Jurkat, Clone E6-1 (cell line): ENCODE results near the gene UBE2L5. TPM values are rescaled to one million over a fixed set of nuclear protein-coding genes. Genes with fewer than 3 reads are reported as not detected.

Experiments
- DNase-seq: peaks from one replicate; pipeline ENCODE4 v3.0.0-alpha.2; 2011; ENCODE audit warnings: low read depth, low spot score
- H3K4me3 ChIP-seq: 2 replicates; pipeline ENCODE4 v1.5.1; 2011; ENCODE audit warnings: mild to moderate bottlenecking, low read length, control low read depth, moderate library complexity
- polyA plus RNA-seq: library from polyadenylated mRNA; unstranded; fragments of >200 nt; gene quantifications from one replicate; pipeline ENCODE4 v1.2.1, GENCODE V29; 2012; ENCODE audit warnings: missing spikeins; ENCODE audit not compliant: insufficient read length, insufficient read depth

The UBE2L5 gene
- 4.1 TPM for polyA plus RNA-seq

DNA sequence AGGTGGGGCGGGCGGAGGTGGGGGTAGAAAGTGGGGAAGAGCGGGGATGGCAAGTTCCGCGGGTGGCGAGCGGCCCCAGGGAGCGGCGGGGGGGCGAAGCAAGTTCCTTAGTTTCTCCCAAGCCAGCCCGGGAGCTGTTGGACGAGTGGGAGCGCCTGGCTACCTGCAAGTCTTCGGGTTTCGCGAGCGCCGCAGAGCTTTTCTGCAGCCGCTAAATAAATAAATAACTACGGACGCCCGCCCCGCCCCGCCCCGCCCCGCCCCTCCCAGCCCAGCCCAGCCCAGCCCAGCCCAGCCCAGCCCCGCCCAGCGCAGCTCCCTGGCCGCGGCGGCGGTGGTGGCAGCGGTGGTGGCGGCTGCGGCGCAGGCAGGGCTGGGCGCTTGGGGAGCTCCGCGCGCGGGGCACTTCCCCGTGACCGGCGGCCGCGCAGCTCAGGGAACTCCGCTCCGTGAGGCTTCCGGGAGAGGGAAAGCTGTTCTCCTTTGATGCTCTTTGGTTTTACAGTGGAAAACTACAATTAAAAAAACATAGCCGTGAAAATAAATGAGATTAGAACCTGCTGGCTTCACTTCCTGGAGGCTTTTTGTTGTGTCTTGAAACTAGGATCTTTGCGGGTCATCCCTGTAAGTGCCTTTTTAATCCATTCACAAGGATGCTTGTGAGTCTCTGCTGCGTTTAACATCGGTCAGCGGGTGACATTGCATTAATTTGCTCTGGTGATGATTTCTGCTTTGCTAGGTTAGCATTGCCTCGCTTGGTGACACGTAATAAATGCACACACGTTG, at the start of gene UBE2L5:
TSS of gene UBE2L5 (plus strand) at position 440 of the 786 bp plus-strand sequence. CDS start 5,498 bp downstream, outside the sequence.
- peak within 1 kb of the TSS; percentile 59 for H3K4me3 ChIP-seq
- DNase-seq, result peak; percentile 32

- no peak for DNase-seq
- peak overlapping the region; percentile 68 for H3K4me3 ChIP-seq
Measured at GRCh38 chr13:30373727-30374126, 48.6 kb upstream of the UBE2L5 start.

DNA sequence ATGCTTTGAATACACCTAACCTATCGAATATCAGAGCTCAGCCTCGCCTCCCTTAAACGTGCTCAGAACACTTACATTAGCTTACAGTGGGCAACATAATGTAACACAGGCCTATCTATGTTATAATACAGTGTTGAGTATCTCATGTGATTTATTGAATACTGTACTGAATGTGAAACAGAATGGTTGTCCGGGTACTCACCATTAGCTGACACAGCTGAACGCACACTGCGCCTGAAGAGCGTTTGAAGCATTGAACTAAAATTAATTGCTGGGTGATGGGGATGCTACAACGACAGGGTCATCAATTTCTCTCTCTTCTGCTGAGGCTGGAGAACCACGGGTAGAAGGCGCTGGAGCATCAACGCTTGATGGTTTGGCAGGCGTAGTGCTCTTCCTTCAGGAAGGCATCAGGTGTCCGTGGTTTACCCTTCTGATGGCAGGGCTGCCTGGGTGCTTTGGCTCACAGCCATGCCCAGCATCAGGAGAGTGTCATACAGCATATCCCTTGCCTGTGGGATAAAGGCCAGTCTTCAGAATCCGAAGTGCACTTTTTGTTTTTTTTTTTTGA, 46.9 kb upstream of the UBE2L5 start:
- H3K4me3 ChIP-seq, result peak overlapping the region; percentile 68
- DNase-seq, result no peak

GRCh38 chr13:30376426-30377311, 45.6 kb upstream of the UBE2L5 start:
- peak; percentile 90 for DNase-seq
- H3K4me3 ChIP-seq, result peak overlapping the region; percentile 68

GRCh38 chr13:30377312-30377685, 45.0 kb upstream of the UBE2L5 start:
- peak overlapping the region; percentile 68 for H3K4me3 ChIP-seq
- DNase-seq, result no peak

- no peak overlapping the region for H3K4me3 ChIP-seq
- DNase-seq, result no peak
Measured at GRCh38 chr13:30378191-30378590, 44.1 kb upstream of the UBE2L5 start.

DNA sequence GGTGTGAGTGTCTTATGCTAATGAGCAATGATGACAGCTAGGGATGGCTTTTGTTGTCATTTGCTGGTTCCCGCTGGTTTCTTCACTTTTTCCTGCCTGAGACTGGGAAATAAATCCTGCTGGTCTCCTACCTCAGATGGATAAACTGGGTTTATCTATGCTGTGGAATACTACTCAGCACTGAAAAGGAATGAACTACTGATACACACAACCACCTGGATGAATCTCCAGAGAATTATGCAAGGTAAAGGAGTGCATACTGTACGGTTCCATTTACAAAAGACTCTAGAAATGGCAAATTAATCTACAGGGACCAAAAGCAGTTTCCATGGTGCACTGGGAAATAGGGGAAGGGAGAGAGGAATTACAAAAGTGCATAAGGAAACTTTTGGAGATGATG, 41.2 kb upstream of the UBE2L5 start:
- DNase-seq, result no peak
- H3K4me3 ChIP-seq, result no peak overlapping the region

- peak; percentile 95 for DNase-seq
- H3K4me3 ChIP-seq, result peak overlapping the region; percentile 5
Measured at GRCh38 chr13:30382836-30383525, 39.3 kb upstream of the UBE2L5 start.

- peak overlapping the region; percentile 45 for H3K4me3 ChIP-seq
- DNase-seq, result no peak
Measured at GRCh38 chr13:30388406-30389283, 33.6 kb upstream of the UBE2L5 start.

DNA sequence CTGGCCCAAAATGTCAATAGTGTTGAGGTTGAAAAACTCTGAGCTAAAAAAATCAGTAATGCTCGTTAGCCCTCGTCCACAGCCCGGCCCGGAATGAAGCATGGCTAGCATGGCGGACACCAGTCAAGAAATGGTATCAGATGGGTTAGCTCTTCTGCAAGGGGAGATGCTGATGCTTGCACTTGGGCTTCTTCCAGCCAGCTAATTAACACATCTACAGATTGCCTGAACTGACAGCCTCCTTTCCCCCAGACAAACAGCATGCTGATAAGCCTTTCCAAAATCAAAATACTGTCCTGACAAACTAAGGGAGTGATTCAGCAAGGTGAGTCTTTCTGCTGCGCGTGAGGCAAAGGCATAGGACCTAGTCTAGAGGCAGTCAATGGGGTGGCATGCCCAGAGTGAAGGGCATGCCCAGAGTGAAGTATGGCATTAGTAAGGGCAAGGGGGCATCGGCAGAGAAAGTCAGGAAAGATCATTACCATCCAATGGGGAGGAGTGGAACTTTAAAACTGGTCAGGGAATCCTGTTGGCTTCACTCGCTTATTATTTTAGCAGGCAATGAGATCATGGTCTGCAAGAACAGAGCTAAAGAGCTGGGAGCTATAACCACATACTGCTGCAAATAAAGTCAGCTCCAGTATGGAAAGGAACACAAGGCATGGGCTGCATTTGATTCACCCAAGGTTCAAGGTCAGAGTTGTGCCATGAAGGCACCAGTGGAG, 30.2 kb upstream of the UBE2L5 start:
- no peak for DNase-seq

DNA sequence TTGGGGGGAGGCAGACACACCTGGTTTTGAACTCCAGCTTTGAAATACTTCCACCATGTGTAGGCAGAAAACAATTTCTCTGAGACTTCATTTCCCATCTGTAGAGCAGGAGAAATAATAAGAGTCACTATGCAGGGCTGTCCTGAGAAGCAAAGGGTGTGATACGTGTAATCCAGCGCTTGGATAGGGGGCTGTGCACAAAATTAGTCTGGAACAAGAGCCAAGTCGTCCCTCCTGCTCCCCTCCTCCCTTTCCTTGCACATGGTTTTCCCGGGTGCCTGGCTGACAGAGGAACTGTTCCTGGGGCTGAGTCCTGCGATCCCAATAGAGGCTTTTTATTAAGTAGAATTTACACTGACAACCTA, 29.6 kb upstream of the UBE2L5 start:
- H3K4me3 ChIP-seq, result no peak overlapping the region
- DNase-seq, result no peak

More for the DNA sequence above, 30.2 kb upstream of the UBE2L5 start:
- no peak overlapping the region for H3K4me3 ChIP-seq

GRCh38 chr13:30394751-30395191, 27.5 kb upstream of the UBE2L5 start:
- peak overlapping the region; percentile 64 for H3K4me3 ChIP-seq
- peak; percentile 57 for DNase-seq

DNA sequence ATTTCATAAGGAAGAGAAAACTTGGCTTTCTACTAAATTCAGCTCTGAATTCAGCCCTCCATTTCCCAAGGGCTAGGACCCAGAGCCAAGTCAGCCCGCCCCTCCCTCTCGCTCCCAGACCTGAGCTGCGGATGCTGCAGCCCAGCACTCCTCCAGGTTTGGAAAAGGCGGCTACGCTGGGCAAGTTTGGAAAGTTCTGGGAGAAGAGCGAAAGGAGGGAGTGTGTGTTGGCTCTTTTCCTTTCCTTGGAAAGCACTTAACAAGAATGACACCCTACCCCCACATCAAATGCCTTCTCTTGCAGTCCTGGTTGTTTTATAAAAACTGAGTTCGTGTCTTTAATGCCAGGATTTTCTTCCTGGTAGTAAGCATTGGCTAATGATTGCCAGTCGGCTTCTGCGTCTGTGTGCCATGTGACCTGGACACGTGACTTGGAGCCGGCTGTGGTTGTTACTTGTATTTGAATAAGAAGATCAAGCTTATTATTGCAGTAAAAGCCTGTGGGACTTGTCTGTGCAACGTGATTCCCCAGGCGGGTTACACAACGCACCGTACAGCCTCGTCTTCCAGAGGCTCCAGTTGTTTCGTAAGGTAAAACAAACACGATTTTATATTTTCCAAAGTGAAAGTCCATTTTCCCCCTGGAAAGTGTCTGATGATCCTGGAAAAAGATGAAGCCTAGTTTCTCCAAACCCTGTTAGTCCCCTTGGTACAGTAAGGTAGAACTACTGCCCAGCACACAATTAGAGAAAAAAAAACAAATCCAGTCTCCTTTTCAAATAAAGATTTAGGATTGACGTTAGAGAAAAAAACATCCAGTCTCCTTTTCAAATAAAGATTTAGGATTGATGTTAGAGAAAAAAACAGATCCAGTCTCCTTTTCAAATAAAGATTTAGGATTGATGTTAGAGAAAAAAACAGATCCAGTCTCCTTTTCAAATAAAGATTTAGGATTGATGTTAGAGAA, 26.8 kb upstream of the UBE2L5 start:
- H3K4me3 ChIP-seq, result peak overlapping the region; percentile 64
- peak; percentile 90 for DNase-seq

DNA sequence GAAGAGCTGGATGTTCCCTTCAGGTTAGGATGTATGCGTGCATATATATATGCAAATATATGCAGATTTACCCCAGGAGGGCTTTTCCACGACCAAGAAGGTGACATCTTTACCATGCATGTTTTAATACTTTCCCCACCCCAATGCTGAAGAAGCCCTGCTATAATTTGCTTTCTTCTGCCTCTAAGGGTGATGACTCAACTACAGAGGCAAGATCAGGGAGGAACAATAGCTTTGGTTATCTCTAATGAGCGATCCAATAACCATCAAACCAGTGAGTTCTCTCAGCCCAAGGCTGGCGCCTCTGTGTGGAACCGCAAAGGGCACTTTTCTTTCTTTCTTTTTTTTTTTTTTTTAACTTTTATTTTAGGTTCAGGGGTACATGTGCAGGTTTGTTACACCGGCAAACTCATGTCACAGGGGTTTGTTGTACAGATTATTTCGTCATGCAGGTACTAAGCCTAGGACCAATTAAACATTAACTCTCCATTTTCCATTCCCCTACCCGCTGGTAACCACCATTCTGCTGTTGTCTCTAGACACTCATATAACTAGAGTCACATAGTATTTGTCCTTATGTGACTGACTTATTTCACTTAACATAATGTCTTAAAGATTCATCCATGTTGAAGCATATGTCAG, 25.7 kb upstream of the UBE2L5 start:
- DNase-seq, result no peak
- no peak overlapping the region for H3K4me3 ChIP-seq

DNA sequence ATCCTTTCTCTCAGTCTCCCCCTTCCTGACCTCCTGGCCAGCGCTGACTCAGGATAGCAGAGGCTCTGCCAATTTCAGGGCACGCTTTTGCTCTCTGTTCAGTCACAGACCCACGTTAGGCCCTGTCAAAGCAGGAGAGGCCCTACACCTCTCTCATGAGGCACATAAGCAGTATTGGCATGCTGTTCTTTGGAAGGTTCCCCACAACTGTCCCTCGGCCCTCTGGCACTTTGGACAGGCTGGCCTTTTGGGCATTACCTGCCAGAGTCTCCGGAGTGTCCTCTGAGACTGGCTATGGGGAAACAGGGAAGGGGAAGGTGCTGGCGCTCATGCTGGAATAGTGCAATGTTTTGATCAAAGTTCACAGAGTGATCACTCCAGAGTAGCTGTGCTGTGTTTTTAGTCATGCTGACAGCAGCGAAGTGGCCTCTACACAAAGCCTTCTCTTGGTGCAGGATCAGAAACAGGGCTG, 23.7 kb upstream of the UBE2L5 start:
- DNase-seq, result no peak
- H3K4me3 ChIP-seq, result no peak overlapping the region

DNA sequence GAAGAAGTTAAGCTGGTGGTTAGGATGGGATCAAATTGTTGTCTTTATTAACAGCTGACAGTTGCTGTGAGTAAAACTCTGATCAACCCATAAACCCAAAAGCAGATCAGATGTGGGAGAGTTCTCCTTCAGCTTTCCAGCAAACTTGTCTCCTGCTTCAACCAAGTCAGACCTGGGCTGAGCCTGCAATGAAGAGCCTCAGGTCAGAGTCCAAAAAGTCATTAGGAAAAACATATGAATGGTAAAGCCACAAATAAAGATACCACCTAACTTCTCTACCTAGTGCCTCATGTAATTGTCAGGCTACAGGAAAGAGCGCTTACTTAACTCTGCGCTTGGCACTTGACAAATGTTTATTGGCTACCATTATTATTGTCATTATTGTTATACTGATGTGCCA, 21.9 kb upstream of the UBE2L5 start:
- DNase-seq, result no peak
- no peak overlapping the region for H3K4me3 ChIP-seq
